SK-N-MC (cell line): ENCODE results near the gene IDUA.

Experiments
- DNase-seq: peaks from one replicate; pipeline ENCODE4 v3.0.0-alpha.2; 2011; ENCODE audit warnings: low read depth, low spot score
- H3K27ac ChIP-seq: fragments of 200-600 bp; sonication (generic); 2 replicates; pipeline ENCODE4 v1.5.1; 2016; ENCODE audit warnings: mixed run types
- H3K36me3 ChIP-seq: fragments of 200-600 bp; sonication (generic); 2 replicates; pipeline ENCODE4 v1.6.1; 2017; ENCODE audit warnings: antibody characterized with exemption, low read length, mixed read lengths; ENCODE audit not compliant: insufficient read depth
- H3K4me3 ChIP-seq: fragments of 200-600 bp; sonication (generic); 2 replicates; pipeline ENCODE4 v1.5.1; 2016
- H3K9ac ChIP-seq: fragments of 200-600 bp; sonication (generic); 2 replicates; pipeline ENCODE4 v1.8.0; 2017; ENCODE audit warnings: mixed run types, mixed read lengths; ENCODE audit not compliant: insufficient read length
- H3K9me3 ChIP-seq: fragments of 200-600 bp; sonication (generic); 2 replicates; pipeline ENCODE4 v1.6.1; 2017; ENCODE audit warnings: low read depth, mild to moderate bottlenecking, antibody characterized with exemption, low read length, moderate library complexity, mixed read lengths
- EZH2 ChIP-seq: fragments of 200-600 bp; sonication (generic); IDR thresholded peaks from one replicate; pipeline ENCODE4 v1.6.1; 2017; ENCODE audit warnings: antibody characterized with exemption
- FOXP2 ChIP-seq: optimal IDR thresholded peaks from 2 replicates; pipeline ENCODE3; 2011; ENCODE audit warnings: mild to moderate bottlenecking, moderate library complexity; ENCODE audit not compliant: insufficient read depth; ENCODE audit errors: extremely low read length, control extremely low read depth
- POLR2AphosphoS5 ChIP-seq: IDR thresholded peaks from 2 replicates; pipeline ENCODE4 v1.6.1; 2012; ENCODE audit warnings: mild to moderate bottlenecking, low read depth, low read length, borderline replicate concordance

IDUA gene

DNA sequence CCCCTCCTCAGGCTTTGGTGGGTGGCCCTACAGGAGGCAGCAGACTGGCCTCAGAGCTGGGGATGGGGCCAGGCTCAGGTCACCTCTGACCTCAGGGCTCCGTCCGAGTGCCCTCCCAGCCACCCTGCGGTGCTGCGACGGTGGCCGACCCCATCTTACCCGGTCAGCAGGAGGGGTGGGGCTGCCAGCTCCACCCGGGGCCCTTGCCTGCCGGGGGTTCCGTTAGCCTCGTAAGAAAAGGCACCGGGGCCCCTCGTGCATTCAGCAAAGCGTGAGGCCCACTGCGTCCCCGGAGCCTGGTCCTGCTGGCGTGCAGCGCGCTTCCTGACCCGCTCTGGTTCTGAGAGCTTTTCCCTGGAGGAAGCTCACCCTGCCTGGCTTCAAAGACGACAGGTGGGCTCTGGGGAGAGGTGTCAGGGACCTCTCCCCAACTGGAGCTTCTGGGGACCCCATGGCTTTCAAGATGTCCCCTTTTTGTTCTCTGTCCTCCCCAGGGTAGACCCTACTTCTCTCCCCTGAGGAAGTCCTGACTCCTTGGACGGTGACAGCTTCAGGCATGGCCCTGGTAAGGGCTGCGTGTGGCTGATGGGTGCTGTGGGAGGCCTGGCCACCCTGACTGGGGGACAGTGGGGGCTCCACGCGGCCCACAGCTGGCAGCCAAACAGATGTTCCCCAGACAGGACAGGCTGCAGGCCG lies 40.5 kb downstream of the IDUA start:
- Histone ChIP-seq H3K36me3 (peaks cover 5% of the 10 kb centered on the region; the same call in 1 of the 2 replicates), H3K27ac (no peak overlapping the region), H3K9ac (no peak overlapping the region), H3K4me3 (no peak overlapping the region), H3K9me3 (no peaks in the 10 kb centered on the region)
- TF ChIP-seq POLR2AphosphoS5 (no peak), FOXP2 (no peak), EZH2 (no peak)
- no peak for DNase-seq

DNA sequence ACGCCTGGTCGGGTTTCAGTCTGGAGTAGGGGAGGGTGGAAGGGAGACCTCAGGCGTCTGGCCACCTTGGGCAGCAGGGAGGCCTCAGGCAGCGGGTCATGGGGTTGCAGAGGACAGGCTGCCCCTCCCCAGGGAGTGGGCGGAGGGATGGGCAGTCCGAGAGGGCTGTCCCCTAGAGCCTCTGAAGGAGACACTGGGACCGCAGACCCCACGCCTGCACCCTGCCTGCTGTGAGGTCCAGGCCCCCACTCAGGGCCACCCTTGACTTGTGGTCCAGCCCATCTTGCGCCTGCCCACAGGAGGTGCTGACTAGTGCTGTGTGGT lies 41.0 kb downstream of the IDUA start:
- TF ChIP-seq FOXP2 (no peak), EZH2 (no peak), POLR2AphosphoS5 (no peak)
- no peak overlapping the region for H3K4me3 ChIP-seq
- no peak overlapping the region for H3K27ac ChIP-seq
- DNase-seq, result no peak
- no peak overlapping the region for H3K9ac ChIP-seq
- no peaks in the 10 kb centered on the region for H3K9me3 ChIP-seq
- peaks cover 5% of the 10 kb centered on the region; the same call in 1 of the 2 replicates for H3K36me3 ChIP-seq

DNA sequence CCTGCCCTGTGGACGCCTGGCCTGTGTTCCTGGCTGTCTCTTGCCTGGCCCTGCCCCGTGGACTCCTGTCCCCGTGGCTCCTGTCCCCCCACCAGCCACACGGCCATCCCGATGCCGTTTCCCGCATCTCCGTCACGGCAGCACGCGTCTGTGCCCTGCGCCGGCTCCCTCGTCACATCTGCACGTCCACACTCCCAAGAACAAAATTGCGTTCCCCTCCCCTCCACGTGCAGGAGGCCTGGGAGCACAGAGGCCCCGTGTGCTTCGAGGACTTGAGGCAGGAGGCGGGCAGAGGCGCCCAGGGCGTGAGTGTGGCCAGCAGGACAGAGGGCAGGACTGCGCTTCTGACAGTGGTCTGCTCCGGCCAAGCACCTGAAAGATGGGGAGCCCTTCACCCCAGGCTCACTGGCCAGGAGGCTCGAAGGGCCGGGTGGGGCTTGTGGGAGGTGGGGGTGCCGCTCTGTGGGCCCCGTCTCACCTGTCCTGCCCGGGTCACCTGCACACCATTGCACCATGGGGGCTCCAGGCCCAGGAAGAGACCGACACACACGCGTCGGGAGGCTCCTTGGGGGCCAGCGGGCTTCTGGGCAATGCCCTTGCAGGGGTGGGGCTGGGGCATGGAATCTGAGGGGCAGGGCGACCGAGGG lies 41.9 kb downstream of the IDUA start:
- Histone ChIP-seq H3K36me3 (peaks cover 5% of the 10 kb centered on the region; the same call in 1 of the 2 replicates), H3K9ac (no peak overlapping the region), H3K4me3 (no peak overlapping the region), H3K27ac (no peak overlapping the region), H3K9me3 (no peaks in the 10 kb centered on the region)
- TF ChIP-seq FOXP2, result no peak
- no peak for TF ChIP-seq EZH2
- TF ChIP-seq POLR2AphosphoS5, result no peak
- no peak for DNase-seq

DNA sequence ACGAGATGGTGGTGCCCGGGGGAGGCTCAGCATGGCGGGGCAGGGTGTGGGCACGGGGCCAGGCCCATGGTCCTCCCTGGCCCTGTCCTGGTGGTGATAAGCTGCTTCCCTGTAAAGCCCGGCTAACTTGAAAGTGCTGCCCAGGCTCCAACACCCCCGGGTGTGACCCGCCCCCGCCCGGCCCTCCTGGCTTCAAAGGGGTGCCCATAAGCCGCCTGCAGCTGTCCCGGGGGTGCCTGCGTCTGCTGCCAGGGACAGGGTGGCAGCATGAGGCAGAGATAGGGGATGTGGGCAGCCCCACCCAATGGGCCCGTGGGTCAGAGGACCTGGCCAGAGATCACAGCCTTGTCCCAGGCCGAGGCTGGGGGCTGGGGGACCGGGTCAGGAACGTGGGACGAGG lies 42.7 kb downstream of the IDUA start:
- Histone ChIP-seq H3K27ac (no peak overlapping the region), H3K9ac (no peak overlapping the region), H3K4me3 (no peak overlapping the region; the same call in 1 of the 2 replicates), H3K9me3 (no peaks in the 10 kb centered on the region), H3K36me3 (peaks cover 5% of the 10 kb centered on the region; the same call in 1 of the 2 replicates)
- no peak for TF ChIP-seq EZH2
- TF ChIP-seq FOXP2, result no peak
- no peak for TF ChIP-seq POLR2AphosphoS5
- DNase-seq, result no peak

DNA sequence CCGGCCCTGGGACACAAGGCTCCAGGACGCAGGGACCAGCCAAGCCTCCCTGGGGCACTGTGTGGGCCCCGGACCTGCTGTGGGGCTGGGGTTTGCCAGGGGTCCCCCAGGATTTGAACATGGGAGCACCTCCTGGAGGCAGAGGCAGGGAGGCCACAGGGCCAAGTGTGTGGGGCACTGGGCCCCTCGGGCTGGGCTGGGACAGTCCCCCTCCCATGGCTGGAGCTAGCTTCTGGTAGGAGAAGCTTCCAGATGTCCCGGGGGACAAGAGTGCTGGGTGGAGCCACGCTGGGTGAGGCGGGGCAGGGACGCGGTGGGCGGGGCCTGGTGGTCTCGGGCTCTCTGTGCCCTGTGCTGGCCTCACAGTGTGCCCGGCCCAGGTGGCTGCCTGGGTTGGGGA lies 43.2 kb downstream of the IDUA start:
- H3K9me3 ChIP-seq, result no peaks in the 10 kb centered on the region
- TF ChIP-seq POLR2AphosphoS5 (no peak), FOXP2 (no peak), EZH2 (no peak)
- H3K4me3 ChIP-seq, result peak overlapping the region; percentile 73
- peaks cover 5% of the 10 kb centered on the region; the same call in 1 of the 2 replicates for H3K36me3 ChIP-seq
- no peak for DNase-seq
- no peak overlapping the region for H3K27ac ChIP-seq
- peak overlapping the region; percentile 41 for H3K9ac ChIP-seq

DNA sequence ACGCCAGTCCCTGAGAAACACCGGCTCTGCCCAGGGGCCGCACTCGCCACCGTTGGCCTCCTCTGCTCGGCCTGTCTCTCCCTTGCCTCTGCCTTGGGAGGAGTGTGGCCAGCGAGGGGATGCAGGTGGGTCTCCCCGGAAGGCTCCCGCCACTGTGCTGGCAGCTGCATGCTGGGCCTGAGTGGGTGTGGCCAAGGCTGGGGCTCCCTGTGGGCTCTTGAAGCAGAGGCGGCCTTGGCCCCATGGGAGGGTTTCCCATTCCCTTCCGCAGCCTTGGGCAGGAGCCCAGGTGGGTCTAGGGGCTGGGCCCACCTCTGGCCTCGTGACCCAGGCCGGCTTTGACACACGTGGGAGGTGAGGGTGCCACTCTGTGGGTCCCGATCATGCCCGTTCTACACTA lies 43.7 kb downstream of the IDUA start:
- H3K36me3 ChIP-seq, result peaks cover 4% of the 10 kb centered on the region; the same call in 1 of the 2 replicates
- DNase-seq, result no peak
- H3K4me3 ChIP-seq, result peak overlapping the region; percentile 73
- H3K9ac ChIP-seq, result peak overlapping the region; percentile 41
- no peak for TF ChIP-seq POLR2AphosphoS5
- no peak for TF ChIP-seq EZH2
- no peak for TF ChIP-seq FOXP2
- no peaks in the 10 kb centered on the region for H3K9me3 ChIP-seq
- no peak overlapping the region for H3K27ac ChIP-seq

DNA sequence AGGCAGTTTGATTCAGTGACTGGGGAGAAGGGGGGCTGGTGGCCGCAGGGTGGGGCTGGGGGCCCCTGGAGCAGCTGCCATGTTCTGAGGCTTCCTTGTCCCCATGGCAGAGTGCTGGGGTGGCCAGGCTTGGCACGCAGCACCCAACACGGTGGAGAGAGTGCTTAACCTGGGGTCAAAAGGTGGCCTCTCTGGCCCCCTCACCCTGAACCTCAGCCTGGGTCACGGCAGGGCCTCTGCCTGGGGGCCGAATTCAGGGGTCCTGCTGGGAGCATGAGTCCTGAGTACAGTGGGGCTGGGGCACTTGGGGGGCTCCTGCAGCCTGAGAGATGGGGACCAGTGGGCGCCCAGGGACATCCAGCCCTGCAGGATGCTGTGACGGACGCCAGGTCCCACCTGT lies 44.5 kb downstream of the IDUA start:
- TF ChIP-seq EZH2 (no peak), POLR2AphosphoS5 (no peak), FOXP2 (no peak)
- no peaks in the 10 kb centered on the region for H3K36me3 ChIP-seq
- no peak overlapping the region for H3K27ac ChIP-seq
- H3K4me3 ChIP-seq, result no peak overlapping the region
- no peak for DNase-seq
- H3K9ac ChIP-seq, result no peak overlapping the region
- H3K9me3 ChIP-seq, result no peaks in the 10 kb centered on the region

DNA sequence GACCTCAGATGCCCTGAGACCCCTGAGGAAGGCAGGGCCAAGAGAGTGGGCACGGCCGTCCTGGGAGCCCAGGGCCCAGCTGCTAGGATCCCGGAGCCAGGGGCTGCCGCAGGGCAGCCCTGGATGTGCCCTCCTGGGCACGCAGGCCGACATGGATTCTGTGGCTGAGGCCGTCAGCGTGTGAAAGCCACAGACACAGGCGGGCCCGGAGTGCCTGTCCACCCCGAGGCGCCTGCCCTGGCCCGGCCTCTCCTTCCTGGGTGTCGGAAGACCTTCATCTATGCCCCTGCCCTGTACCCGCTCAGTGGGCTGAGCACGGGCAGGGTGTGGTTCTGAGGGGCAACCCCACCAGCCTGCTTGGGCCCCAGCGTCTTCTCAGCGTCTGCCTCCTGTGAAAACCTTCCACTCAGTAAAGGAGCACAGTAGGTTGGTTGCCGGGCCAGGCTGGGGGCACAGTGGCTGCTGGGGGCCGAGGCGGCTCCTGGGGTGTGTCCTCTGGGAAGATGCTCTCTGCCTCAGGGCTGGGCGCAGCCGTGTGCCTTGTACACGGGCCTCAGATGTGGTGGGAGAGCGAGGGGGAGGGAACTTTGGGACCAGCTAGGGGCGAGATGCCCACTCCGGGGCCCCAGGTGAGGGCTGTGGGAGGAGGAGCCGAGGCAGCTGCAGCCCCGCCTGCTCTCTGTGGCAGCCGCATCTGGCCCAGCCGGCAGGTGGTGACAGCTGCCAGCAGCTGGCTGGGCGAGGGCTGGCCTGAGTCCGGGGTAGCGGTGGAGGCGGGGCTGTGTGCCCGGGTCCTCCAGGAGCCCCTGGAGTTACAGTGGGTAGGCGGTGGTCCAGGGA lies 45.3 kb downstream of the IDUA start:
- Histone ChIP-seq H3K9ac (no peak overlapping the region), H3K9me3 (no peaks in the 10 kb centered on the region), H3K36me3 (no peaks in the 10 kb centered on the region), H3K4me3 (no peak overlapping the region), H3K27ac (no peak overlapping the region)
- TF ChIP-seq EZH2 (no peak), POLR2AphosphoS5 (no peak), FOXP2 (no peak)
- no peak for DNase-seq
